Stomach (tissue), 4 donors: ENCODE measurements around the gene STAT4.

Source experiments
- CTCF ChIP-seq, 7 experiments: fragments of 450-650 bp in 4 of 7; fragments of 200-600 bp in 3 of 7; sonication (generic) in 3 of 7; IDR thresholded peaks; one replicate each; pipeline ENCODE4 v1.5.1; 2016 to 2019; ENCODE audit warnings: antibody characterized with exemption in 7 of 7, control low read depth in 2 of 7, mild to moderate bottlenecking in 1 of 7
- POLR2A ChIP-seq, 4 donors: fragments of 450-650 bp; IDR thresholded peaks; one replicate each; pipeline ENCODE4 v1.6.1; 2016; ENCODE audit warnings: antibody characterized with exemption in 4 of 4, control low read depth in 2 of 4, mild to moderate bottlenecking in 1 of 4, moderate library complexity in 1 of 4
- POLR2AphosphoS5 ChIP-seq, 3 donors: sonication (generic); formaldehyde crosslinking; IDR thresholded peaks; one replicate each; pipeline ENCODE4 v1.6.1; 2016; ENCODE audit warnings: antibody characterized with exemption in 3 of 3

DNA sequence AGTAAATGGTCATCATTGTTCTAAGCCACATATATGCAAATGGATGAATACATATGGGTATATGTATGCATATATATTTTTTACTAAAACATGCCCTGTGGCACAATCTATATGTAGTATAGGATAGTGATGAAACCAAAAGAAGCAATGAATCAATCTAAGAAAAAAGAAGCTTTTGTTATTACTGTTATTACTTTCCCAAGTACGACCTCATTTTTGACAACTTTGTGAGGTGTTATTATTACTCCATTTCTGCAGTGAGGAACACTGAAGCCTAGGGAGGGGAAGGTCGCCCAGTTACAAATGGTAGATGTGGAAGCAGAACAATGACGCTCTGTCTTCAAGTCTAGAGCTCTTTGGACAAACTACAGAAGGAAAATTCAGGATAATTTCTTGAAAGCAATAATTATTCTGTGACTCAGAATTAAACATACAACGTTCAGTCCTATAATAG, 38.3 kb downstream of the STAT4 start:
- no peak for TF ChIP-seq POLR2A (IDR thresholded peaks at IDR 0.05)
- TF ChIP-seq POLR2AphosphoS5 (IDR thresholded peaks at IDR 0.05): no peak
- no peak for TF ChIP-seq CTCF (IDR thresholded peaks at IDR 0.05)
